K562 (cell line): ENCODE measurements around the gene EFCAB7. TPM values are rescaled to one million over a fixed set of nuclear protein-coding genes. Genes with fewer than 3 reads are reported as not detected.
A peak's percentile ranks its signal among the peaks of the same experiment; 100 is the strongest.

Source experiments
- ARNT ChIP-seq, 2 experiments: fragments of 450-650 bp; IDR thresholded peaks; 2 replicates each; pipeline ENCODE4 v1.6.1; 2016; ENCODE audit warnings: mild to moderate bottlenecking in 1 of 2
- BCOR ChIP-seq: fragments of 450-650 bp; IDR thresholded peaks from 2 replicates; pipeline ENCODE4 v1.6.1; 2016
- CHD2 ChIP-seq: IDR thresholded peaks from 2 replicates; pipeline ENCODE4 v1.6.1; 2011; ENCODE audit warnings: low read depth, low read length
- E2F3 ChIP-seq: fragments of 250-450 bp; sonication (Bioruptor Pico); IDR thresholded peaks from 2 replicates; pipeline ENCODE4 v1.4.0; 2020; ENCODE audit warnings: mild to moderate bottlenecking
- ETS2 ChIP-seq: IDR thresholded peaks from 2 replicates; pipeline ENCODE4 v1.6.1; 2016; ENCODE audit warnings: borderline replicate concordance, missing genetic modification characterization, mild to moderate bottlenecking, moderate library complexity, missing compliant biosample characterization; ENCODE audit not compliant: poor library complexity, severe bottlenecking
- HNRNPLL ChIP-seq: fragments of 200-400 bp; formaldehyde crosslinking; IDR thresholded peaks from 2 replicates; pipeline ENCODE4 v1.6.1; 2017; ENCODE audit warnings: low read length, low read depth, mild to moderate bottlenecking; ENCODE audit not compliant: poor library complexity, severe bottlenecking
- NR2C1 ChIP-seq, 2 experiments: fragments of 450-650 bp; IDR thresholded peaks; 2 replicates each; pipeline ENCODE4 v1.6.1; 2017; ENCODE audit warnings: mild to moderate bottlenecking in 2 of 2, antibody characterized with exemption in 1 of 2, inconsistent platforms in 1 of 2, missing compliant biosample characterization in 1 of 2, missing genetic modification characterization in 1 of 2
- POLR2AphosphoS2 ChIP-seq: IDR thresholded peaks from 2 replicates; pipeline ENCODE4 v1.6.1; 2012; ENCODE audit warnings: low read length, improper control_type of control experiment
- RUNX1 ChIP-seq: sonication (generic); IDR thresholded peaks from 2 replicates; pipeline ENCODE4 v1.6.1; 2016; ENCODE audit warnings: antibody characterized with exemption, low read depth
- SOX6 ChIP-seq: fragments of 450-650 bp; IDR thresholded peaks from 2 replicates; pipeline ENCODE4 v1.6.1; 2014; ENCODE audit warnings: mild to moderate bottlenecking
- TAL1 ChIP-seq: fragments of 450-650 bp; IDR thresholded peaks from 2 replicates; pipeline ENCODE4 v1.6.1; 2016; ENCODE audit warnings: mild to moderate bottlenecking
- VEZF1 ChIP-seq: fragments of 200-800 bp; sonication (Bioruptor generic); IDR thresholded peaks from 2 replicates; pipeline ENCODE4 v1.6.1; 2017; ENCODE audit warnings: missing genetic modification characterization, missing compliant biosample characterization
- ZNF639 ChIP-seq, 2 experiments: fragments of 200-800 bp in 1 of 2; sonication (Bioruptor generic) in 1 of 2; sonication (generic) in 1 of 2; formaldehyde crosslinking in 1 of 2; IDR thresholded peaks in 1 of 2; conservative IDR thresholded peaks in 1 of 2; 2 replicates each; pipeline versions ENCODE4 v1.5.0 to v1.6.1; 2016 to 2020; ENCODE audit warnings: missing compliant biosample characterization in 1 of 2, missing genetic modification characterization in 1 of 2, missing genetic modification reagents in 1 of 2
- polyA plus RNA-seq, 8 experiments: library from polyadenylated mRNA; depleted of rRNA in 4 of 8; stranded (reverse) in 5 of 8; unstranded in 3 of 8; fragments of >200 nt; fragmentation: Nextera tagmentation in 2 of 8; fragmentation: Illumina TruSeq in 1 of 8; extraction: Ambion mirVana in 2 of 8; extraction: Trizol in 1 of 8; gene quantifications; 2 replicates each; pipeline versions ENCODE4 v1.2.1 to v1.2.3, GENCODE V29; 2011 to 2014; ENCODE audit warnings: inconsistent platforms in 1 of 8, missing spikeins in 1 of 8
- total RNA-seq, 7 experiments: library from RNA; depleted of rRNA in 6 of 7; stranded (reverse); fragments of >200 nt in 6 of 7; fragmentation: Illumina TruSeq in 2 of 7; extraction: Trizol in 2 of 7; gene quantifications; 2 replicates each; pipeline versions ENCODE4 v1.2.1 to v1.2.3, GENCODE V29; 2011 to 2021; ENCODE audit warnings: low replicate concordance in 1 of 7
- TF ChIP-seq, protein P1 (sequence below): sonication (generic); formaldehyde crosslinking; IDR thresholded peaks from 2 replicates; pipeline ENCODE4 v1.8.0; 2022; ENCODE audit warnings: mild to moderate bottlenecking, missing genetic modification reagents
- TF ChIP-seq, protein P2 (sequence below): sonication (generic); formaldehyde crosslinking; IDR thresholded peaks from 2 replicates; pipeline ENCODE4 v1.8.0; 2022; ENCODE audit warnings: mild to moderate bottlenecking, missing genetic modification reagents

The EFCAB7 gene
- total and polyA plus RNA-seq, 9 of the 15 experiments (the other 6 are each of a cell fraction or from before 2014, with no cell fraction given) = 3.2 to 7.6 (median 5.7) TPM

DNA sequence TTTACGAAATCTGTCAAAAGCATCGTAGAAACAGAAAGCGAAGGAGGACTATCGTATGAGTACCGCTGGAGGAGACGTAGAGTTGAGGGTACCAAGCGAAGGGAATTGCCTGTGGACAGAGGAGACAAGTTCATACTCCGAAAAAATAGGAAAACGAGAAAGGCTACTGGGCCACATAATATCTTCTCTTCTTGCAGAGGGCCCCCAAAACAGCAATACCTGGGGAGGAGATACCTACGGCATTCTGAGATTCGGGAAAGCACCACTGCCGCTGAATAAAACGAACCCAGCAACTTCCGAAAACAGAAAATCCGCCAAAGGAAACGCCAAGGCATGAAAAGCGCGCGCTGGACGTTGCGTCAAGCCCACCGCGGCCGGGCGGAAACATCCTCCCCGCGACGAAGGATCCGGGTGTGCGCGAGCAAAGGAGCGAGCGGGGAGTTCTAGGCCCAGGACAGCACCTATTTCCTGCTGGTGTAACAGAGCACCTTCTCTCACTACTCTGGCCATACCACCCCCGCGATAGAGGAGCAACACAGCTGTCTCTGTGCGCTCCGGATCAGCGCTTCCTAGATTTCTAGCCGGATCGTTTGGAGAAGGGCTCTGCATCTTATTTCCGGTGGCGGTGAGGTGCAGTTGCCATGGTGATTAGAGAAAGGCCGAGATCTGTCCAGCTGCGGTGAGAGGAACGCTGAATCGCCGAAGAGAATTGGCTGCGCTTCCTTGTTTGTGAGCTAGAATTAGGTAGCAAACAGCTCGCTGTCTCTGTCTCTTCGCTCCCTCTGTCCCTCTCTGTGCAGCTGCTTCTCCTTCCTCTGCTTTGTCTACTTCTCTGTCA is at the start of gene EFCAB7, which contains the start of gene ITGB3BP (continued):
- TF ChIP-seq E2F3 = peak; percentile 100
- no peak for TF ChIP-seq CHD2
- TF ChIP-seq, protein P1, sequence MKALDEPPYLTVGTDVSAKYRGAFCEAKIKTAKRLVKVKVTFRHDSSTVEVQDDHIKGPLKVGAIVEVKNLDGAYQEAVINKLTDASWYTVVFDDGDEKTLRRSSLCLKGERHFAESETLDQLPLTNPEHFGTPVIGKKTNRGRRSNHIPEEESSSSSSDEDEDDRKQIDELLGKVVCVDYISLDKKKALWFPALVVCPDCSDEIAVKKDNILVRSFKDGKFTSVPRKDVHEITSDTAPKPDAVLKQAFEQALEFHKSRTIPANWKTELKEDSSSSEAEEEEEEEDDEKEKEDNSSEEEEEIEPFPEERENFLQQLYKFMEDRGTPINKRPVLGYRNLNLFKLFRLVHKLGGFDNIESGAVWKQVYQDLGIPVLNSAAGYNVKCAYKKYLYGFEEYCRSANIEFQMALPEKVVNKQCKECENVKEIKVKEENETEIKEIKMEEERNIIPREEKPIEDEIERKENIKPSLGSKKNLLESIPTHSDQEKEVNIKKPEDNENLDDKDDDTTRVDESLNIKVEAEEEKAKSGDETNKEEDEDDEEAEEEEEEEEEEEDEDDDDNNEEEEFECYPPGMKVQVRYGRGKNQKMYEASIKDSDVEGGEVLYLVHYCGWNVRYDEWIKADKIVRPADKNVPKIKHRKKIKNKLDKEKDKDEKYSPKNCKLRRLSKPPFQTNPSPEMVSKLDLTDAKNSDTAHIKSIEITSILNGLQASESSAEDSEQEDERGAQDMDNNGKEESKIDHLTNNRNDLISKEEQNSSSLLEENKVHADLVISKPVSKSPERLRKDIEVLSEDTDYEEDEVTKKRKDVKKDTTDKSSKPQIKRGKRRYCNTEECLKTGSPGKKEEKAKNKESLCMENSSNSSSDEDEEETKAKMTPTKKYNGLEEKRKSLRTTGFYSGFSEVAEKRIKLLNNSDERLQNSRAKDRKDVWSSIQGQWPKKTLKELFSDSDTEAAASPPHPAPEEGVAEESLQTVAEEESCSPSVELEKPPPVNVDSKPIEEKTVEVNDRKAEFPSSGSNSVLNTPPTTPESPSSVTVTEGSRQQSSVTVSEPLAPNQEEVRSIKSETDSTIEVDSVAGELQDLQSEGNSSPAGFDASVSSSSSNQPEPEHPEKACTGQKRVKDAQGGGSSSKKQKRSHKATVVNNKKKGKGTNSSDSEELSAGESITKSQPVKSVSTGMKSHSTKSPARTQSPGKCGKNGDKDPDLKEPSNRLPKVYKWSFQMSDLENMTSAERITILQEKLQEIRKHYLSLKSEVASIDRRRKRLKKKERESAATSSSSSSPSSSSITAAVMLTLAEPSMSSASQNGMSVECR (CRISPR knock-in tag) = peak; percentile 76
- TF ChIP-seq NR2C1 (IDR thresholded peaks at IDR 0.05) = peak; percentile 65
- TF ChIP-seq NR2C1 (tag; IDR thresholded peaks at IDR 0.05) = peak; percentile 67
- peak; percentile 93 for TF ChIP-seq HNRNPLL
- TF ChIP-seq RUNX1 = no peak
- TF ChIP-seq, protein P2, sequence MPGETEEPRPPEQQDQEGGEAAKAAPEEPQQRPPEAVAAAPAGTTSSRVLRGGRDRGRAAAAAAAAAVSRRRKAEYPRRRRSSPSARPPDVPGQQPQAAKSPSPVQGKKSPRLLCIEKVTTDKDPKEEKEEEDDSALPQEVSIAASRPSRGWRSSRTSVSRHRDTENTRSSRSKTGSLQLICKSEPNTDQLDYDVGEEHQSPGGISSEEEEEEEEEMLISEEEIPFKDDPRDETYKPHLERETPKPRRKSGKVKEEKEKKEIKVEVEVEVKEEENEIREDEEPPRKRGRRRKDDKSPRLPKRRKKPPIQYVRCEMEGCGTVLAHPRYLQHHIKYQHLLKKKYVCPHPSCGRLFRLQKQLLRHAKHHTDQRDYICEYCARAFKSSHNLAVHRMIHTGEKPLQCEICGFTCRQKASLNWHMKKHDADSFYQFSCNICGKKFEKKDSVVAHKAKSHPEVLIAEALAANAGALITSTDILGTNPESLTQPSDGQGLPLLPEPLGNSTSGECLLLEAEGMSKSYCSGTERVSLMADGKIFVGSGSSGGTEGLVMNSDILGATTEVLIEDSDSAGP = no peak; the same call in 1 of the 2 replicates
- TF ChIP-seq TAL1 = 0 out of 2 replicates have a peak, but pooled peaks have one; percentile 3
- no peak for TF ChIP-seq ZNF639 (CRISPR knock-in tag; conservative IDR thresholded peaks at IDR 0.05 in 1 of 2, IDR thresholded peaks at IDR 0.05 in 1 of 2)
- TF ChIP-seq ARNT (IDR thresholded peaks at IDR 0.05) = peak; percentile 88 to 98
- TF ChIP-seq SOX6 = peak; percentile 75
- TF ChIP-seq ETS2 = no peak
- peak; percentile 76 for TF ChIP-seq BCOR
- peak; percentile 54; the same call in 1 of the 2 replicates for TF ChIP-seq POLR2AphosphoS2
- peak; percentile 34; the same call in 1 of the 2 replicates for TF ChIP-seq VEZF1 (CRISPR knock-in tag)
